Heart left ventricle (tissue), 13 donors: ENCODE data around the gene PTH2R.

ENCODE experiments used
- POLR2A ChIP-seq, 2 donors: fragments of 450-650 bp; IDR thresholded peaks; one replicate each; pipeline ENCODE4 v1.6.1; 2017; ENCODE audit warnings: antibody characterized with exemption in 2 of 2, mild to moderate bottlenecking in 2 of 2, moderate library complexity in 2 of 2
- TF ChIP-seq, protein P1 (sequence below), 12 donors: fragments of 200-600 bp; sonication (generic) in 4 of 12; IDR thresholded peaks; one replicate each; pipeline versions ENCODE4 v1.5.0 to v1.8.0; 2018 to 2022; ENCODE audit warnings: antibody characterized with exemption in 12 of 12, mild to moderate bottlenecking in 5 of 12
- donor health status: ischemic (EF 13 %, LVEDD 7.1; RV severe dilation, severe dysfunction).
- donor health status: DM: no; HTN: yes; CAD: no.
- donor health status: DM: no; HTN: no; CAD: no.
- donor health status: ischemic (EF 25% LVEDD 6.9; RV normal size, moderate dysfunction).
- donor health status: ischemic (EF 25% LVEDD 5.7; RV mildly dilated, moderate dysfunction).
- donor health status: ischemic (EF 35%, LVEDD 5.7; RV mildly dilated, moderate dysfunction).
- donor health status: nonischemic (EF 11% LVEDD 7.7; RV severe dilation, severe dysfunction).
- donor health status: DM: yes; HTN: yes; CAD: no.
- donor health status: PGD.
- donor health status: ischemic (EF 29% LVEDD 5.4; RV normal size, mild dysfunction).
- donor health status: nonischemic (EF 23%, LVEDD 6.1; RV moderate dilation, normal function).

DNA sequence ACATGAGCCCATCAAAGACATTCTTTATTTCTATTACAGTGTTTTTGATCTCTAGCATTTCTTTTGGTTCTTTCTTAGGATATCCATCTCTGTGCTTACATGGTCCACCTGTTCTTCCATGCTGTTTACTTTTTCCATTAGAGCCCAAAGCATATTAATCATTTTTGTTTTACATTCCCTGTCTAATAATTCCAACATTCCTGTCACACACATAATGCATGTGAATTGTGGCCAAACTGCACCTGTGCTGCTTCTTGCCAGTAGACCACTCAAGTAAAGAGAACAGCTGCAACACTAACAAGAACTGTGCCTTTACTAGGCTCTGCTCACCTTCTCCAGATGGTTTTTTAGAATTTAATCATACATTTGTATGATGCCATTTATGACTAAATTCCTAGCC, 103.0 kb downstream of the PTH2R start:
- no peak for TF ChIP-seq POLR2A (IDR thresholded peaks at IDR 0.05)
- TF ChIP-seq, protein P1, sequence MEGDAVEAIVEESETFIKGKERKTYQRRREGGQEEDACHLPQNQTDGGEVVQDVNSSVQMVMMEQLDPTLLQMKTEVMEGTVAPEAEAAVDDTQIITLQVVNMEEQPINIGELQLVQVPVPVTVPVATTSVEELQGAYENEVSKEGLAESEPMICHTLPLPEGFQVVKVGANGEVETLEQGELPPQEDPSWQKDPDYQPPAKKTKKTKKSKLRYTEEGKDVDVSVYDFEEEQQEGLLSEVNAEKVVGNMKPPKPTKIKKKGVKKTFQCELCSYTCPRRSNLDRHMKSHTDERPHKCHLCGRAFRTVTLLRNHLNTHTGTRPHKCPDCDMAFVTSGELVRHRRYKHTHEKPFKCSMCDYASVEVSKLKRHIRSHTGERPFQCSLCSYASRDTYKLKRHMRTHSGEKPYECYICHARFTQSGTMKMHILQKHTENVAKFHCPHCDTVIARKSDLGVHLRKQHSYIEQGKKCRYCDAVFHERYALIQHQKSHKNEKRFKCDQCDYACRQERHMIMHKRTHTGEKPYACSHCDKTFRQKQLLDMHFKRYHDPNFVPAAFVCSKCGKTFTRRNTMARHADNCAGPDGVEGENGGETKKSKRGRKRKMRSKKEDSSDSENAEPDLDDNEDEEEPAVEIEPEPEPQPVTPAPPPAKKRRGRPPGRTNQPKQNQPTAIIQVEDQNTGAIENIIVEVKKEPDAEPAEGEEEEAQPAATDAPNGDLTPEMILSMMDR (IDR thresholded peaks at IDR 0.05): no peak
